ENCODE results near the gene SMIM44. TPM values are rescaled to one million over a fixed set of nuclear protein-coding genes. Genes with fewer than 3 reads are reported as not detected.

The SMIM44 gene
- total and polyA plus RNA-seq, 9 of the 15 experiments (the other 6 are each of a cell fraction or from before 2014, with no cell fraction given): not detected

DNA sequence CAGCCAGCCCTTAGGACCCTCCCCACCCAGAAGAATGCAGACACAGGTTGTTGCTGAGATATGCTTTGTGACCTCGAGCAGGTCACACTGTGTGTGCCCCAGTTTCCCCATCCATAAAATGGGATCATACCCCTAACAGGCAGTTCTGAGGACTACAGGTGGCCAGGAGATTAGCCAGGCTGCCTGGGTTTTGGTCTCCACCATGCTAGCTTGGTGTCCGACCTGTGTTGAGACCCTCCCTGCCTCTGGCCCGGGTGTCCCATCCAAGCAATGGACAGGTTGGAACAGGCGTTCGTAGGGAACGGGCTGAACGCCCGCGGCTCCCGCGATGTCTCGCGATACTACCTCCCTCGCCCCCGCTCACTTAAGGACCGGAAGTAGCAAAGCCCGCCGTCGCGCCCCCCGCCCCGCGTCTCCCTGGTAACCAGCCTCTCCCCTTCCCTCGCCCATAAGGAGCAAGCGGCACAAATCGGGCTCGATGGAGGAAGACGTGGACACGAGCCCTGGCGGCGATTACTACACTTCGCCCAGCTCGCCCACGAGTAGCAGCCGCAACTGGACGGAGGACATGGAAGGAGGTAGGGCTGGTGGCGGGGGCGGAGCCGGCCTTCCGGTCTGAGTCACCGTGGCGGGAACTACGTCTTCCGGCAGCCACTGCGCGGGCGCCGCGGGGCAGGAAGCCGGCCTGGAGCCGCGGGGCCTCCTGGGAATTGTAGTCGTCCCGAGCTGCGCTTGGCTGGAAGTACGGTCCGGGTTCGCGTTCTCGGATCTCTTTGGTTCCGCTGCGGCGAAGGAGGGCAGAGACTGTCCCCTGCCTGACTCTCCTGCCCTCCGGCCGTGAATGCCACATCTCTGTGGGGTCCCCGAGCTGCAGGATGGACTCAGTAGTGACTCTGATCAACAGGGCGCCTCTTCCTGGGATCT lies 48.3 kb downstream of the SMIM44 start (continued):
- TF ChIP-seq MTA1 (IDR thresholded peaks at IDR 0.05; ENCODE audit: borderline replicate concordance): no peak
- peak; percentile 77 for TF ChIP-seq SAP30 (IDR thresholded peaks at IDR 0.05; ENCODE audit: borderline replicate concordance, insufficient read depth, low read depth, low read length, poor library complexity, severe bottlenecking)
- TF ChIP-seq, protein P1, sequence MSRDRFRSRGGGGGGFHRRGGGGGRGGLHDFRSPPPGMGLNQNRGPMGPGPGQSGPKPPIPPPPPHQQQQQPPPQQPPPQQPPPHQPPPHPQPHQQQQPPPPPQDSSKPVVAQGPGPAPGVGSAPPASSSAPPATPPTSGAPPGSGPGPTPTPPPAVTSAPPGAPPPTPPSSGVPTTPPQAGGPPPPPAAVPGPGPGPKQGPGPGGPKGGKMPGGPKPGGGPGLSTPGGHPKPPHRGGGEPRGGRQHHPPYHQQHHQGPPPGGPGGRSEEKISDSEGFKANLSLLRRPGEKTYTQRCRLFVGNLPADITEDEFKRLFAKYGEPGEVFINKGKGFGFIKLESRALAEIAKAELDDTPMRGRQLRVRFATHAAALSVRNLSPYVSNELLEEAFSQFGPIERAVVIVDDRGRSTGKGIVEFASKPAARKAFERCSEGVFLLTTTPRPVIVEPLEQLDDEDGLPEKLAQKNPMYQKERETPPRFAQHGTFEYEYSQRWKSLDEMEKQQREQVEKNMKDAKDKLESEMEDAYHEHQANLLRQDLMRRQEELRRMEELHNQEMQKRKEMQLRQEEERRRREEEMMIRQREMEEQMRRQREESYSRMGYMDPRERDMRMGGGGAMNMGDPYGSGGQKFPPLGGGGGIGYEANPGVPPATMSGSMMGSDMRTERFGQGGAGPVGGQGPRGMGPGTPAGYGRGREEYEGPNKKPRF (IDR thresholded peaks at IDR 0.05; ENCODE audit: low read depth, low read length): no peak
- TF ChIP-seq MCM7 (IDR thresholded peaks at IDR 0.05): no peak
- no peak for TF ChIP-seq MCM5 (IDR thresholded peaks at IDR 0.05; ENCODE audit: low read depth)
- peak; percentile 55; the same call in 1 of the 2 replicates for TF ChIP-seq ZNF431 (CRISPR knock-in tag; IDR thresholded peaks at IDR 0.05)
- TF ChIP-seq, protein P2, sequence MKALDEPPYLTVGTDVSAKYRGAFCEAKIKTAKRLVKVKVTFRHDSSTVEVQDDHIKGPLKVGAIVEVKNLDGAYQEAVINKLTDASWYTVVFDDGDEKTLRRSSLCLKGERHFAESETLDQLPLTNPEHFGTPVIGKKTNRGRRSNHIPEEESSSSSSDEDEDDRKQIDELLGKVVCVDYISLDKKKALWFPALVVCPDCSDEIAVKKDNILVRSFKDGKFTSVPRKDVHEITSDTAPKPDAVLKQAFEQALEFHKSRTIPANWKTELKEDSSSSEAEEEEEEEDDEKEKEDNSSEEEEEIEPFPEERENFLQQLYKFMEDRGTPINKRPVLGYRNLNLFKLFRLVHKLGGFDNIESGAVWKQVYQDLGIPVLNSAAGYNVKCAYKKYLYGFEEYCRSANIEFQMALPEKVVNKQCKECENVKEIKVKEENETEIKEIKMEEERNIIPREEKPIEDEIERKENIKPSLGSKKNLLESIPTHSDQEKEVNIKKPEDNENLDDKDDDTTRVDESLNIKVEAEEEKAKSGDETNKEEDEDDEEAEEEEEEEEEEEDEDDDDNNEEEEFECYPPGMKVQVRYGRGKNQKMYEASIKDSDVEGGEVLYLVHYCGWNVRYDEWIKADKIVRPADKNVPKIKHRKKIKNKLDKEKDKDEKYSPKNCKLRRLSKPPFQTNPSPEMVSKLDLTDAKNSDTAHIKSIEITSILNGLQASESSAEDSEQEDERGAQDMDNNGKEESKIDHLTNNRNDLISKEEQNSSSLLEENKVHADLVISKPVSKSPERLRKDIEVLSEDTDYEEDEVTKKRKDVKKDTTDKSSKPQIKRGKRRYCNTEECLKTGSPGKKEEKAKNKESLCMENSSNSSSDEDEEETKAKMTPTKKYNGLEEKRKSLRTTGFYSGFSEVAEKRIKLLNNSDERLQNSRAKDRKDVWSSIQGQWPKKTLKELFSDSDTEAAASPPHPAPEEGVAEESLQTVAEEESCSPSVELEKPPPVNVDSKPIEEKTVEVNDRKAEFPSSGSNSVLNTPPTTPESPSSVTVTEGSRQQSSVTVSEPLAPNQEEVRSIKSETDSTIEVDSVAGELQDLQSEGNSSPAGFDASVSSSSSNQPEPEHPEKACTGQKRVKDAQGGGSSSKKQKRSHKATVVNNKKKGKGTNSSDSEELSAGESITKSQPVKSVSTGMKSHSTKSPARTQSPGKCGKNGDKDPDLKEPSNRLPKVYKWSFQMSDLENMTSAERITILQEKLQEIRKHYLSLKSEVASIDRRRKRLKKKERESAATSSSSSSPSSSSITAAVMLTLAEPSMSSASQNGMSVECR (CRISPR knock-in tag; IDR thresholded peaks at IDR 0.05): peak; percentile 89
- TF ChIP-seq, protein P3, sequence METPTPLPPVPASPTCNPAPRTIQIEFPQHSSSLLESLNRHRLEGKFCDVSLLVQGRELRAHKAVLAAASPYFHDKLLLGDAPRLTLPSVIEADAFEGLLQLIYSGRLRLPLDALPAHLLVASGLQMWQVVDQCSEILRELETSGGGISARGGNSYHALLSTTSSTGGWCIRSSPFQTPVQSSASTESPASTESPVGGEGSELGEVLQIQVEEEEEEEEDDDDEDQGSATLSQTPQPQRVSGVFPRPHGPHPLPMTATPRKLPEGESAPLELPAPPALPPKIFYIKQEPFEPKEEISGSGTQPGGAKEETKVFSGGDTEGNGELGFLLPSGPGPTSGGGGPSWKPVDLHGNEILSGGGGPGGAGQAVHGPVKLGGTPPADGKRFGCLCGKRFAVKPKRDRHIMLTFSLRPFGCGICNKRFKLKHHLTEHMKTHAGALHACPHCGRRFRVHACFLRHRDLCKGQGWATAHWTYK (CRISPR knock-in tag; IDR thresholded peaks at IDR 0.05): no peak
- no peak for TF ChIP-seq MCM2 (IDR thresholded peaks at IDR 0.05; ENCODE audit: low read depth)
- no peak for TF ChIP-seq NR3C1 (CRISPR knock-in tag; IDR thresholded peaks at IDR 0.05)
- no peak for TF ChIP-seq ZNF444 (CRISPR knock-in tag; IDR thresholded peaks at IDR 0.05)
- peak; percentile 74; the same call in 1 of the 2 replicates for TF ChIP-seq BACH1 (tag; IDR thresholded peaks at IDR 0.05)
- TF ChIP-seq ZNF324 (CRISPR knock-in tag; IDR thresholded peaks at IDR 0.05): 0 out of 2 replicates have a peak, but pooled peaks have one; percentile 30
- TF ChIP-seq, protein P4, sequence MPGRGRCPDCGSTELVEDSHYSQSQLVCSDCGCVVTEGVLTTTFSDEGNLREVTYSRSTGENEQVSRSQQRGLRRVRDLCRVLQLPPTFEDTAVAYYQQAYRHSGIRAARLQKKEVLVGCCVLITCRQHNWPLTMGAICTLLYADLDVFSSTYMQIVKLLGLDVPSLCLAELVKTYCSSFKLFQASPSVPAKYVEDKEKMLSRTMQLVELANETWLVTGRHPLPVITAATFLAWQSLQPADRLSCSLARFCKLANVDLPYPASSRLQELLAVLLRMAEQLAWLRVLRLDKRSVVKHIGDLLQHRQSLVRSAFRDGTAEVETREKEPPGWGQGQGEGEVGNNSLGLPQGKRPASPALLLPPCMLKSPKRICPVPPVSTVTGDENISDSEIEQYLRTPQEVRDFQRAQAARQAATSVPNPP (IDR thresholded peaks at IDR 0.05; ENCODE audit: borderline replicate concordance, insufficient read depth, insufficient read length): no peak
- TF ChIP-seq PML (IDR thresholded peaks at IDR 0.05; ENCODE audit: low read length): no peak; the same call in 1 of the 2 replicates
- peak; percentile 63; the same call in 1 of the 2 replicates for TF ChIP-seq ERF (CRISPR knock-in tag; IDR thresholded peaks at IDR 0.05)
- no peak; the same call in 1 of the 2 replicates for TF ChIP-seq TCFL5 (CRISPR knock-in tag; conservative IDR thresholded peaks at IDR 0.05)
- TF ChIP-seq CHD4 (IDR thresholded peaks at IDR 0.05; ENCODE audit: insufficient read depth, insufficient replicate concordance, low read depth, low read length, poor library complexity, severe bottlenecking): no peak

All from K562 (cell line).